H1 (cell line): ENCODE results near the gene ZNF521. TPM values are rescaled to one million over a fixed set of nuclear protein-coding genes. Genes with fewer than 3 reads are reported as not detected.

Experiments
- CTCF ChIA-PET: fragments of 300-600 bp; sonication (Branson Sonifier 250); formaldehyde crosslinking; loops from one replicate; lab custom pipeline; 2021; ENCODE audit not compliant: partially characterized antibody; lab: Charles Lee
- POLR2A ChIA-PET: fragments of 300-600 bp; sonication (Branson Sonifier 250); formaldehyde crosslinking; loops from one replicate; lab custom pipeline; 2021; ENCODE audit warnings: inconsistent platforms; ENCODE audit not compliant: partially characterized antibody; lab: Charles Lee
- DNase-seq, 2 experiments: peaks; one replicate each; pipeline versions ENCODE4 v3.0.0 to v3.0.0-alpha.2; 2010 to 2022; ENCODE audit warnings: low spot score in 2 of 2, low read depth in 1 of 2, mixed read lengths in 1 of 2
- FAIRE-seq: peaks from 2 replicates; lab custom pipeline; 2011; peaks lifted over from hg19 to GRCh38; lab: Jason Lieb, UNC
- H2AFZ ChIP-seq: 2 replicates; pipeline ENCODE4 v1.8.1; 2012; ENCODE audit warnings: low read length, inconsistent platforms
- H2AK5ac ChIP-seq: 2 replicates; pipeline ENCODE4 v1.6.1; 2013; ENCODE audit warnings: low read depth, low read length
- H2BK120ac ChIP-seq: replicated peaks from 2 replicates; pipeline ENCODE3; 2013; ENCODE audit warnings: low read depth, low read length, inconsistent platforms
- H2BK12ac ChIP-seq: 2 replicates; pipeline ENCODE4 v1.6.1; 2013; ENCODE audit warnings: low read depth, low read length
- H2BK15ac ChIP-seq: 2 replicates; pipeline ENCODE4 v1.6.1; 2013; ENCODE audit warnings: low read length
- H2BK20ac ChIP-seq: 2 replicates; pipeline ENCODE4 v1.6.1; 2013; ENCODE audit warnings: low read length
- H2BK5ac ChIP-seq: 2 replicates; pipeline ENCODE4 v1.6.1; 2013; ENCODE audit warnings: low read depth, low read length
- H3K14ac ChIP-seq: 2 replicates; pipeline ENCODE4 v1.6.1; 2013; ENCODE audit warnings: inconsistent platforms; ENCODE audit not compliant: insufficient read length
- H3K18ac ChIP-seq: 2 replicates; pipeline ENCODE4 v1.6.1; 2013; ENCODE audit warnings: low read length; ENCODE audit errors: extremely low read depth
- H3K23ac ChIP-seq: 2 replicates; pipeline ENCODE4 v1.6.1; 2013; ENCODE audit warnings: inconsistent platforms; ENCODE audit not compliant: insufficient read length
- H3K23me2 ChIP-seq: 2 replicates; pipeline ENCODE4 v1.6.1; 2013; ENCODE audit warnings: low read depth, low read length
- H3K27ac ChIP-seq: 2 replicates; pipeline ENCODE4 v1.6.1; 2011; ENCODE audit warnings: low read depth, low read length, inconsistent platforms
- H3K27me3 ChIP-seq, 4 experiments: replicated peaks in 1 of 4; 1 replicate in 1 of 4; 2 replicates in 3 of 4; pipeline versions ENCODE4 v1.6.1 to v1.8.1; 2011 to 2013; ENCODE audit warnings: low read length in 3 of 4, mild to moderate bottlenecking in 3 of 4, inconsistent platforms in 2 of 4, mixed read lengths in 2 of 4, moderate library complexity in 1 of 4; ENCODE audit not compliant: control insufficient read depth in 3 of 4, insufficient read depth in 3 of 4; ENCODE audit errors: extremely low read depth in 1 of 4
- H3K36me3 ChIP-seq, 4 experiments: 2 replicates each; pipeline versions ENCODE4 v1.6.1 to v1.8.1; 2011 to 2013; ENCODE audit warnings: mild to moderate bottlenecking in 4 of 4, low read length in 3 of 4, moderate library complexity in 2 of 4, control low read depth in 1 of 4, inconsistent platforms in 1 of 4; ENCODE audit not compliant: insufficient read depth in 4 of 4, control insufficient read depth in 2 of 4
- H3K4ac ChIP-seq: replicated peaks from 2 replicates; pipeline ENCODE3; 2013; ENCODE audit warnings: low read length, low read depth, mixed read lengths, inconsistent platforms; ENCODE audit not compliant: insufficient read length
- H3K4me1 ChIP-seq, 4 experiments: replicated peaks in 1 of 4; 1 replicate in 1 of 4; 2 replicates in 3 of 4; pipeline versions ENCODE4 v1.6.1 to v1.8.1; 2011 to 2013; ENCODE audit warnings: low read length in 3 of 4, inconsistent platforms in 2 of 4, mixed read lengths in 1 of 4; ENCODE audit not compliant: insufficient read depth in 4 of 4, control insufficient read depth in 3 of 4
- H3K4me2 ChIP-seq, 2 experiments: 2 replicates each; pipeline versions ENCODE4 v1.6.1 to v1.8.1; 2011 to 2013; ENCODE audit warnings: low read depth in 2 of 2, low read length in 2 of 2, control low read depth in 1 of 2, inconsistent platforms in 1 of 2, mild to moderate bottlenecking in 1 of 2; ENCODE audit not compliant: insufficient read depth in 1 of 2
- H3K4me3 ChIP-seq, 4 experiments: fragments of 200-600, 300-600 bp in 1 of 4; sonication (generic), shearing (Covaris generic), sonication (Bioruptor Twin) in 1 of 4; 2 replicates each; pipeline versions ENCODE4 v1.5.1 to v1.8.1; 2011 to 2016; ENCODE audit warnings: low read length in 4 of 4, low read depth in 3 of 4, control low read depth in 2 of 4, inconsistent platforms in 2 of 4, mild to moderate bottlenecking in 2 of 4, mixed read lengths in 1 of 4, moderate library complexity in 1 of 4; ENCODE audit not compliant: insufficient read depth in 2 of 4; ENCODE audit errors: extremely low read depth in 1 of 4
- H3K56ac ChIP-seq: replicated peaks from 2 replicates; pipeline ENCODE3; 2013; ENCODE audit warnings: low read depth, mild to moderate bottlenecking, mixed read lengths, low read length, inconsistent platforms; ENCODE audit not compliant: insufficient read length
- H3K79me1 ChIP-seq: 2 replicates; pipeline ENCODE4 v1.6.1; 2013; ENCODE audit warnings: low read depth, low read length, control low read depth
- H3K79me2 ChIP-seq, 2 experiments: 2 replicates each; pipeline versions ENCODE4 v1.6.1 to v1.8.1; 2012 to 2013; ENCODE audit warnings: low read length in 2 of 2, mild to moderate bottlenecking in 2 of 2, inconsistent platforms in 1 of 2; ENCODE audit not compliant: insufficient read depth in 2 of 2, control insufficient read depth in 1 of 2
- H3K9ac ChIP-seq, 4 experiments: replicated peaks in 1 of 4; 1 replicate in 1 of 4; 2 replicates in 3 of 4; pipeline versions ENCODE4 v1.6.1 to v1.8.1; 2011 to 2013; ENCODE audit warnings: low read depth in 3 of 4, low read length in 3 of 4, control low read depth in 2 of 4, mild to moderate bottlenecking in 2 of 4, moderate library complexity in 2 of 4, inconsistent platforms in 1 of 4; ENCODE audit errors: extremely low read depth in 1 of 4
- H3K9me3 ChIP-seq, 2 experiments: 2 replicates each; pipeline versions ENCODE4 v1.6.1 to v1.8.1; 2012 to 2013; ENCODE audit warnings: mild to moderate bottlenecking in 2 of 2, moderate library complexity in 2 of 2, control low read depth in 1 of 2, inconsistent platforms in 1 of 2, low read depth in 1 of 2, low read length in 1 of 2, mixed read lengths in 1 of 2; ENCODE audit not compliant: insufficient read depth in 2 of 2
- H4K20me1 ChIP-seq, 2 experiments: replicated peaks in 1 of 2; 2 replicates each; pipeline versions ENCODE3 to v1.8.1; 2011 to 2013; ENCODE audit warnings: inconsistent platforms in 2 of 2, low read length in 2 of 2, mild to moderate bottlenecking in 1 of 2; ENCODE audit not compliant: insufficient read depth in 2 of 2, control insufficient read depth in 1 of 2
- H4K5ac ChIP-seq: 2 replicates; pipeline ENCODE4 v1.6.1; 2013; ENCODE audit warnings: low read length, low read depth, mixed read lengths, inconsistent platforms; ENCODE audit not compliant: insufficient read length
- H4K8ac ChIP-seq: 2 replicates; pipeline ENCODE4 v1.8.0; 2013; ENCODE audit warnings: mild to moderate bottlenecking, moderate library complexity, low read length, inconsistent platforms; ENCODE audit not compliant: insufficient read depth; ENCODE audit errors: extremely low read depth
- H4K91ac ChIP-seq: replicated peaks from 2 replicates; pipeline ENCODE3; 2013; ENCODE audit warnings: low read length, mixed read lengths, inconsistent platforms; ENCODE audit not compliant: insufficient read length
- CTCF ChIP-seq, 3 experiments: IDR thresholded peaks; 1 replicate in 2 of 3; 2 replicates in 1 of 3; pipeline versions ENCODE4 v1.5.1 to v1.6.1; 2011; ENCODE audit warnings: low read length in 3 of 3, mild to moderate bottlenecking in 3 of 3, inconsistent platforms in 2 of 3, low read depth in 1 of 3, moderate library complexity in 1 of 3; ENCODE audit not compliant: insufficient read depth in 1 of 3; ENCODE audit errors: control extremely low read depth in 1 of 3
- MAX ChIP-seq: IDR thresholded peaks from 2 replicates; pipeline ENCODE4 v1.6.1; 2012; ENCODE audit warnings: inconsistent platforms
- WGBS, 2 experiments: shearing (Covaris generic) in 1 of 2; methylation state at CpG; one replicate each; pipeline versions ENCODE4 v1.1.6 to v1.1.7; 2013 to 2015; ENCODE audit warnings: low lambda C conversion rate in 2 of 2, mixed read lengths in 2 of 2, inconsistent platforms in 1 of 2, low coverage in 1 of 2, missing lambda C conversion rate in 1 of 2; ENCODE audit not compliant: insufficient replicate concordance in 2 of 2, insufficient coverage in 1 of 2, insufficient read length in 1 of 2; ENCODE audit errors: extremely low coverage in 1 of 2, missing lambda C conversion rate in 1 of 2; 5-methylcytosine and 5-hydroxymethylcytosine counted together
- polyA plus RNA-seq, 7 experiments: library from polyadenylated mRNA; depleted of rRNA in 3 of 7; stranded (reverse) in 5 of 7; unstranded in 2 of 7; fragments of >200 nt in 5 of 7; fragments of 200-250 nt in 2 of 7; gene quantifications; 1 replicate in 5 of 7; 2 replicates in 1 of 7; 4 replicates in 1 of 7; pipeline versions ENCODE4 v1.2.1 to v1.2.3, GENCODE V29; 2011 to 2013; ENCODE audit warnings: missing spikeins in 2 of 7, mixed read lengths in 2 of 7
- total RNA-seq: library from RNA; stranded (reverse); fragmentation: NEBNext Ultra II Directional; extraction: Animal tissue kit (Norgen Biotek cat#: 25700); gene quantifications from 2 replicates; pipeline ENCODE4 v1.2.1, GENCODE V29; 2021

ZNF521 gene
- total and polyA plus RNA-seq, 2 of the 8 experiments (the other 6 are each of a cell fraction or from before 2014, with no cell fraction given): 9.5 to 15.8 TPM

GRCh38 chr18:25327584-25327983 lies 24.4 kb downstream of the ZNF521 start:
- H4K20me1 ChIP-seq: peaks cover 0 to 2% of the 10 kb centered on the region in 2 experiments
- H2BK5ac ChIP-seq: no peak overlapping the region
- no peak overlapping the region for H3K23ac ChIP-seq
- no peaks in the 10 kb centered on the region for H3K23me2 ChIP-seq
- H2BK20ac ChIP-seq: no peak overlapping the region
- no peak overlapping the region for H3K56ac ChIP-seq
- H2AFZ ChIP-seq: no peak overlapping the region
- no peaks in the 10 kb centered on the region; the same call in 1 of the 2 replicates for H3K79me1 ChIP-seq
- no peak overlapping the region for H3K4me2 ChIP-seq
- H3K9ac ChIP-seq: no peak overlapping the region
- no peak overlapping the region for H4K5ac ChIP-seq
- peaks cover 0 to 26% of the 10 kb centered on the region in 2 experiments; a peak in 2 of 4 replicates for H3K79me2 ChIP-seq
- H2BK120ac ChIP-seq: no peak overlapping the region
- no peaks in the 10 kb centered on the region for H3K9me3 ChIP-seq
- no peak overlapping the region for H3K18ac ChIP-seq
- ChIA-PET POLR2A (no interaction called here), CTCF (no interaction called here)
- no peak overlapping the region for H2BK15ac ChIP-seq
- no peak overlapping the region for H3K4me3 ChIP-seq
- FAIRE-seq: no peak
- no peak overlapping the region for H2BK12ac ChIP-seq
- no peak overlapping the region for H3K14ac ChIP-seq
- H3K36me3 ChIP-seq: no peaks in the 10 kb centered on the region; a peak in 3 of 8 replicates
- H3K4ac ChIP-seq: no peak overlapping the region
- H4K8ac ChIP-seq: no peak overlapping the region
- H2AK5ac ChIP-seq: no peak overlapping the region
- H4K91ac ChIP-seq: no peak overlapping the region
- H3K27me3 ChIP-seq: no peaks in the 10 kb centered on the region
- 89% methylated on average over 9 of the region's 9 CpGs; no CpG with 5 or more reads in 1 of the 2 experiments for WGBS, 2 experiments
- DNase-seq: no peak
- no peak overlapping the region for H3K27ac ChIP-seq
- peaks cover 0 to 12% (median 6%) of the 10 kb centered on the region in 4 experiments; a peak in 2 of 7 replicates for H3K4me1 ChIP-seq
- TF ChIP-seq CTCF (IDR thresholded peaks at IDR 0.05; ENCODE audit: control extremely low read depth in 1 of 3, insufficient read depth in 1 of 3, low read depth in 1 of 3, low read length in 3 of 3): no peak
- TF ChIP-seq MAX: no peak
